ENCODE data around the gene WAPL.

DNA sequence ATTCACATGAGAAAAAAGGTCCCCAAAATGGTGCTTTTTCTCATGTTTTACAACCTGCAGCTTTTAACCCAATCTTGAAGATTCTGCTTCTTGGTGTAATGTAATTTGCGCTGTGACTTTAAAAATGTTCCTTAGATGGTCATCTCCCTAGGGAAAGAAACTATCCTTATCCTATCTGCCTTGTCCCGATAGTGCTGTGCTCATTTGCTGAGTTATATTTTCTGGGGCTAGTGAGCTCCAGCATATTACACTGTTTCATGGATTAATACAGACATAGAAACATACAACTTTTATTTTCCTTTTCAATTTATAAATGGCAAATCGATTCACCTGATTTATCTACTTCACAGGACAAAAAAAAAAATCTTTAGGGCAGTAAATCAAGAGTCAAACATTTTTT is 2.8 kb downstream of the WAPL start:
- TF ChIP-seq POLR2A (IDR thresholded peaks at IDR 0.05; ENCODE audit: low read length) = no peak
- TF ChIP-seq, protein P1, sequence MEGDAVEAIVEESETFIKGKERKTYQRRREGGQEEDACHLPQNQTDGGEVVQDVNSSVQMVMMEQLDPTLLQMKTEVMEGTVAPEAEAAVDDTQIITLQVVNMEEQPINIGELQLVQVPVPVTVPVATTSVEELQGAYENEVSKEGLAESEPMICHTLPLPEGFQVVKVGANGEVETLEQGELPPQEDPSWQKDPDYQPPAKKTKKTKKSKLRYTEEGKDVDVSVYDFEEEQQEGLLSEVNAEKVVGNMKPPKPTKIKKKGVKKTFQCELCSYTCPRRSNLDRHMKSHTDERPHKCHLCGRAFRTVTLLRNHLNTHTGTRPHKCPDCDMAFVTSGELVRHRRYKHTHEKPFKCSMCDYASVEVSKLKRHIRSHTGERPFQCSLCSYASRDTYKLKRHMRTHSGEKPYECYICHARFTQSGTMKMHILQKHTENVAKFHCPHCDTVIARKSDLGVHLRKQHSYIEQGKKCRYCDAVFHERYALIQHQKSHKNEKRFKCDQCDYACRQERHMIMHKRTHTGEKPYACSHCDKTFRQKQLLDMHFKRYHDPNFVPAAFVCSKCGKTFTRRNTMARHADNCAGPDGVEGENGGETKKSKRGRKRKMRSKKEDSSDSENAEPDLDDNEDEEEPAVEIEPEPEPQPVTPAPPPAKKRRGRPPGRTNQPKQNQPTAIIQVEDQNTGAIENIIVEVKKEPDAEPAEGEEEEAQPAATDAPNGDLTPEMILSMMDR (IDR thresholded peaks at IDR 0.05) = no peak
- TF ChIP-seq ZNF302 (CRISPR knock-in tag; IDR thresholded peaks at IDR 0.05) = no peak
- TF ChIP-seq KDM1A (IDR thresholded peaks at IDR 0.05; ENCODE audit: low read depth) = no peak
- TF ChIP-seq EHF (CRISPR knock-in tag; IDR thresholded peaks at IDR 0.05) = no peak
- TF ChIP-seq, protein P2, sequence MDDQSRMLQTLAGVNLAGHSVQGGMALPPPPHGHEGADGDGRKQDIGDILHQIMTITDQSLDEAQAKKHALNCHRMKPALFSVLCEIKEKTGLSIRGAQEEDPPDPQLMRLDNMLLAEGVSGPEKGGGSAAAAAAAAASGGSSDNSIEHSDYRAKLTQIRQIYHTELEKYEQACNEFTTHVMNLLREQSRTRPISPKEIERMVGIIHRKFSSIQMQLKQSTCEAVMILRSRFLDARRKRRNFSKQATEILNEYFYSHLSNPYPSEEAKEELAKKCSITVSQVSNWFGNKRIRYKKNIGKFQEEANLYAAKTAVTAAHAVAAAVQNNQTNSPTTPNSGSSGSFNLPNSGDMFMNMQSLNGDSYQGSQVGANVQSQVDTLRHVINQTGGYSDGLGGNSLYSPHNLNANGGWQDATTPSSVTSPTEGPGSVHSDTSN (IDR thresholded peaks at IDR 0.05) = no peak
- TF ChIP-seq NR3C1 (IDR thresholded peaks at IDR 0.05) = no peak
- TF ChIP-seq SMC3 (IDR thresholded peaks at IDR 0.05) = no peak
- TF ChIP-seq JUN (IDR thresholded peaks at IDR 0.05) = no peak
- TF ChIP-seq, protein P3, sequence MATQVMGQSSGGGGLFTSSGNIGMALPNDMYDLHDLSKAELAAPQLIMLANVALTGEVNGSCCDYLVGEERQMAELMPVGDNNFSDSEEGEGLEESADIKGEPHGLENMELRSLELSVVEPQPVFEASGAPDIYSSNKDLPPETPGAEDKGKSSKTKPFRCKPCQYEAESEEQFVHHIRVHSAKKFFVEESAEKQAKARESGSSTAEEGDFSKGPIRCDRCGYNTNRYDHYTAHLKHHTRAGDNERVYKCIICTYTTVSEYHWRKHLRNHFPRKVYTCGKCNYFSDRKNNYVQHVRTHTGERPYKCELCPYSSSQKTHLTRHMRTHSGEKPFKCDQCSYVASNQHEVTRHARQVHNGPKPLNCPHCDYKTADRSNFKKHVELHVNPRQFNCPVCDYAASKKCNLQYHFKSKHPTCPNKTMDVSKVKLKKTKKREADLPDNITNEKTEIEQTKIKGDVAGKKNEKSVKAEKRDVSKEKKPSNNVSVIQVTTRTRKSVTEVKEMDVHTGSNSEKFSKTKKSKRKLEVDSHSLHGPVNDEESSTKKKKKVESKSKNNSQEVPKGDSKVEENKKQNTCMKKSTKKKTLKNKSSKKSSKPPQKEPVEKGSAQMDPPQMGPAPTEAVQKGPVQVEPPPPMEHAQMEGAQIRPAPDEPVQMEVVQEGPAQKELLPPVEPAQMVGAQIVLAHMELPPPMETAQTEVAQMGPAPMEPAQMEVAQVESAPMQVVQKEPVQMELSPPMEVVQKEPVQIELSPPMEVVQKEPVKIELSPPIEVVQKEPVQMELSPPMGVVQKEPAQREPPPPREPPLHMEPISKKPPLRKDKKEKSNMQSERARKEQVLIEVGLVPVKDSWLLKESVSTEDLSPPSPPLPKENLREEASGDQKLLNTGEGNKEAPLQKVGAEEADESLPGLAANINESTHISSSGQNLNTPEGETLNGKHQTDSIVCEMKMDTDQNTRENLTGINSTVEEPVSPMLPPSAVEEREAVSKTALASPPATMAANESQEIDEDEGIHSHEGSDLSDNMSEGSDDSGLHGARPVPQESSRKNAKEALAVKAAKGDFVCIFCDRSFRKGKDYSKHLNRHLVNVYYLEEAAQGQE (IDR thresholded peaks at IDR 0.05) = no peak
- TF ChIP-seq, protein P4, sequence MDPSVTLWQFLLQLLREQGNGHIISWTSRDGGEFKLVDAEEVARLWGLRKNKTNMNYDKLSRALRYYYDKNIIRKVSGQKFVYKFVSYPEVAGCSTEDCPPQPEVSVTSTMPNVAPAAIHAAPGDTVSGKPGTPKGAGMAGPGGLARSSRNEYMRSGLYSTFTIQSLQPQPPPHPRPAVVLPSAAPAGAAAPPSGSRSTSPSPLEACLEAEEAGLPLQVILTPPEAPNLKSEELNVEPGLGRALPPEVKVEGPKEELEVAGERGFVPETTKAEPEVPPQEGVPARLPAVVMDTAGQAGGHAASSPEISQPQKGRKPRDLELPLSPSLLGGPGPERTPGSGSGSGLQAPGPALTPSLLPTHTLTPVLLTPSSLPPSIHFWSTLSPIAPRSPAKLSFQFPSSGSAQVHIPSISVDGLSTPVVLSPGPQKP (IDR thresholded peaks at IDR 0.05; ENCODE audit: low read depth, low read length) = no peak

Data from A549 (cell line).